ENCODE data around the gene GALM.
A peak's percentile ranks its signal among the peaks of the same experiment; 100 is the strongest.
"Not testable (repeated sequence)": the region's sequence is repeated elsewhere in the genome, so short reads cannot be mapped to it uniquely, and the experiment has no call there.

Gene GALM

DNA sequence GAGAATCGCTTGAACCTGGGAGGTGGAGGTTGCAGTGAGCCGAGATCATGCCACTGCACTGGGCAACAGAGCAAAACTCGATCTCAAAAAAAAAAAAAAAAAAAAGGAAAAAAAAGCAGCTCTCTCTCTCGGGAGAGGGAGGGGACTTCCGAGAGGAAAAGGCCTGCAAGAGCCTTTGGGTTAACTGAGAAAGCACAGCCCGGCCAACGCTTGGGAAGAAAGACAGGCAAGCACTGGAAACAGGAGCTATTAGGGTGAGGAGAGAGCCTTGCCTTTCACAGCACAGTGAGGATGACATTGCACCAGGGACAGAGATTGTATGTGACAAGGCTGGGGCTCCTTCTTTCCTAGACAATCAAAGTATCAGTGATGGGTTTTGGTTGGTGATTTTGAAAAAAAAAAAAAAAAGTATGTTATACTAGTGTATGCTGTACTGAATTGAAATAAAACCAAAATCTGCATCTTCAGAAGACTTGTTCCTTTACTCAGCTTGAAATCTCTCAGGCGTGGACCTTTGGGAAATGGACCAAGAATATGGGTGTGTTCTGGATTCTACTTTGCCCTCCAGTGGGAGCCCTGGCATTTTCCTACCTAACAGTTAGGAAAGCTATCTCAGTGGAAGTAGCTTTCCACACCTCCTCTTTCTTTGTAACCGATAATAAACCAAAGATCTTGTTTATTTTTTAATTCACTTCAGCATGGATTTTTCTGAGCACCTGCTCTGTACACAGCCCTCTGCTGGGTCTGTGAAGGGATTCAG, 68.6 kb downstream of the GALM start:
- Histone ChIP-seq H3K36me3 (ENCODE audit: control insufficient read depth in 2 of 2, insufficient read depth in 1 of 2, low read length in 2 of 2) (peaks cover 12 to 48% of the 10 kb centered on the region in 2 experiments; a peak in 2 of 3 replicates), H3K4me1 (ENCODE audit: control insufficient read depth, insufficient read depth, low read length) (no peaks in the 10 kb centered on the region), H3K4me3 (ENCODE audit: low read depth, low read length) (no peak overlapping the region), H3K27ac (ENCODE audit: extremely low read depth, low read depth, low read length) (no peak overlapping the region), H3K9me3 (ENCODE audit: control insufficient read depth, insufficient read depth, low read depth, low read length) (no peaks in the 10 kb centered on the region)
- POLR2A ChIA-PET: interaction anchor here (0.6 to 4.3 kb wide), 5 partner anchors 17 to 192 kb away, joined by 3 to 31 read pairs (median 9); partner anchors contain the start of gene SRSF7
- 0 out of 2 replicates have a peak, but pooled peaks have one; percentile 21 for TF ChIP-seq ZNF600 (tag by site-specific recombination; IDR thresholded peaks at IDR 0.05)
- TF ChIP-seq, protein P1, sequence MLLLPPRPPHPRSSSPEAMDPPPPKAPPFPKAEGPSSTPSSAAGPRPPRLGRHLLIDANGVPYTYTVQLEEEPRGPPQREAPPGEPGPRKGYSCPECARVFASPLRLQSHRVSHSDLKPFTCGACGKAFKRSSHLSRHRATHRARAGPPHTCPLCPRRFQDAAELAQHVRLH (tag by site-specific recombination; IDR thresholded peaks at IDR 0.05): no peak
- CTCF ChIA-PET: interaction anchor here (0.6 to 2.1 kb wide), 5 partner anchors 8 to 199 kb away, joined by 3 to 9 read pairs (median 3); no protein-coding TSS in a partner anchor

DNA sequence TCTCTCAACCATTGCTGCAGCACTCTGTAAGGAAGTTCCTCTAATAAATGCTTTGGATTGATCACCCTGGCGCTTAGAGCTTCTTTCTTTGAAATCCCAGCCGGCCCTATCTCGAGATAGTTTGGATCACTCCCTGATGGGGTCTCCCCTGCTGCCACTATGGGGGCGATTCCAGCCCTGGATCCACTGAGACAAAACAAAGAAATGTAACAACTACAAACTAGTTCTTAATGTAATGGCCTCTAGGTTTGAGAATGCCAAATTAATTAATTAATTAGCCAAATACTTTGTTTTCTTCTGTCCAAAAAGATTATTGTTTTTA, 70.0 kb downstream of the GALM start:
- peaks cover 16 to 46% of the 10 kb centered on the region in 2 experiments; a peak in 2 of 3 replicates for H3K36me3 ChIP-seq (ENCODE audit: control insufficient read depth in 2 of 2, insufficient read depth in 1 of 2, low read length in 2 of 2)
- no peak overlapping the region for H3K4me3 ChIP-seq (ENCODE audit: low read depth, low read length)
- no peaks in the 10 kb centered on the region for H3K4me1 ChIP-seq (ENCODE audit: control insufficient read depth, insufficient read depth, low read length)
- no peak overlapping the region for H3K27ac ChIP-seq (ENCODE audit: extremely low read depth, low read depth, low read length)
- H3K9me3 ChIP-seq (ENCODE audit: control insufficient read depth, insufficient read depth, low read depth, low read length): no peaks in the 10 kb centered on the region
- TF ChIP-seq SP2 (tag by site-specific recombination; IDR thresholded peaks at IDR 0.05) (no peak), HOXD13 (CRISPR knock-in tag; IDR thresholded peaks at IDR 0.05; ENCODE audit: borderline replicate concordance) (no peak), ZNF211 (tag by site-specific recombination; IDR thresholded peaks at IDR 0.05; ENCODE audit: low read depth) (no peak), ZNF549 (tag by site-specific recombination; IDR thresholded peaks at IDR 0.05) (no peak)
- TF ChIP-seq, protein P2, sequence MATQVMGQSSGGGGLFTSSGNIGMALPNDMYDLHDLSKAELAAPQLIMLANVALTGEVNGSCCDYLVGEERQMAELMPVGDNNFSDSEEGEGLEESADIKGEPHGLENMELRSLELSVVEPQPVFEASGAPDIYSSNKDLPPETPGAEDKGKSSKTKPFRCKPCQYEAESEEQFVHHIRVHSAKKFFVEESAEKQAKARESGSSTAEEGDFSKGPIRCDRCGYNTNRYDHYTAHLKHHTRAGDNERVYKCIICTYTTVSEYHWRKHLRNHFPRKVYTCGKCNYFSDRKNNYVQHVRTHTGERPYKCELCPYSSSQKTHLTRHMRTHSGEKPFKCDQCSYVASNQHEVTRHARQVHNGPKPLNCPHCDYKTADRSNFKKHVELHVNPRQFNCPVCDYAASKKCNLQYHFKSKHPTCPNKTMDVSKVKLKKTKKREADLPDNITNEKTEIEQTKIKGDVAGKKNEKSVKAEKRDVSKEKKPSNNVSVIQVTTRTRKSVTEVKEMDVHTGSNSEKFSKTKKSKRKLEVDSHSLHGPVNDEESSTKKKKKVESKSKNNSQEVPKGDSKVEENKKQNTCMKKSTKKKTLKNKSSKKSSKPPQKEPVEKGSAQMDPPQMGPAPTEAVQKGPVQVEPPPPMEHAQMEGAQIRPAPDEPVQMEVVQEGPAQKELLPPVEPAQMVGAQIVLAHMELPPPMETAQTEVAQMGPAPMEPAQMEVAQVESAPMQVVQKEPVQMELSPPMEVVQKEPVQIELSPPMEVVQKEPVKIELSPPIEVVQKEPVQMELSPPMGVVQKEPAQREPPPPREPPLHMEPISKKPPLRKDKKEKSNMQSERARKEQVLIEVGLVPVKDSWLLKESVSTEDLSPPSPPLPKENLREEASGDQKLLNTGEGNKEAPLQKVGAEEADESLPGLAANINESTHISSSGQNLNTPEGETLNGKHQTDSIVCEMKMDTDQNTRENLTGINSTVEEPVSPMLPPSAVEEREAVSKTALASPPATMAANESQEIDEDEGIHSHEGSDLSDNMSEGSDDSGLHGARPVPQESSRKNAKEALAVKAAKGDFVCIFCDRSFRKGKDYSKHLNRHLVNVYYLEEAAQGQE (tag by site-specific recombination; IDR thresholded peaks at IDR 0.05): no peak
- ChIA-PET CTCF (interaction anchor here (0.6 to 1.5 kb wide), 3 partner anchors 67 to 321 kb away, joined by 3 to 9 read pairs (median 3); no protein-coding TSS in a partner anchor), POLR2A (interaction anchor here (0.7 to 1.0 kb wide), 3 partner anchors 15 to 229 kb away, joined by 4 read pairs; partner anchors contain the start of gene SRSF7)

DNA sequence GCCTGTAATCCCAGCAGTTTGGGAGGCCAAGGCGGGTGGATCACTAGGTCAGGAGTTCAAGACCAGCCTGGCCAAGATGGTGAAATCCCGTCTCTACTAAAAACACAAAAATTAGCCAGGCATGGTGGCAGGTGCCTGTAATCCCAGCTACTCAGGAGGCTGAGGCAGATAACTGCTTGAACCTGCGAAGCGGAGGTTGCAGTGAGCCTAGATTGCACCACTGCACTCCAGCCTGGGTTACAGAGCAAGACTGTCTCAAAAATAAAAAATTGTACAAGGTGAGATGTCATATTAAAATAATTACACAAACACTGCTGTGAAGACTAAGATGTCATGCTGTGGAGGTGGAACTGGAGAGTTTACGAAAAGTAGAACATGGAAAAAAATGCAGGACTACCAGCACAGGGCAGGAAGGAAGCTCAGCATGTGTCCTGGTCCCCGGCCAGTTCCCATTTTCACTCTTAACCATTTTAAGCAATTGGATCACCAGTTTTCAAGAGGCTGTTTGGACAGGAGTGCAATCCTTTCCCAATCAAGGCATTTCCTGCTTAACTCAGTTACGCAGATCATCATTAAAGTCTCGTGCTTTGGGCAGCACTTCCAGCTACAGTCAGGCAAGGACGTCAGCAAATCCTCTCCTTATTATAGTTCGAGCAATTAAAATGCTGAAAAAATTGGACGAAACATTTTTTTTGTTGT, 71.2 kb downstream of the GALM start:
- H3K4me1 ChIP-seq (ENCODE audit: control insufficient read depth, insufficient read depth, low read length); H3K9me3 ChIP-seq (ENCODE audit: control insufficient read depth, insufficient read depth, low read depth, low read length); H3K27ac ChIP-seq (ENCODE audit: extremely low read depth, low read depth, low read length); H3K4me3 ChIP-seq (ENCODE audit: low read depth, low read length): not testable (repeated sequence)
- CTCF ChIA-PET: interaction anchor here (1.5 kb wide), 1 partner anchor 155 kb away, joined by 9 read pairs; no protein-coding TSS in a partner anchor
- peaks cover 27 to 47% of the 10 kb centered on the region in 2 experiments; a peak in 2 of 3 replicates for H3K36me3 ChIP-seq (ENCODE audit: control insufficient read depth in 2 of 2, insufficient read depth in 1 of 2, low read length in 2 of 2)
- TF ChIP-seq TRIM28 (IDR thresholded peaks at IDR 0.05; ENCODE audit: borderline replicate concordance, low read length): peak; percentile 19; the same call in 1 of the 2 replicates
- TF ChIP-seq ZIC2 (tag by site-specific recombination; IDR thresholded peaks at IDR 0.05): peak; percentile 65
- 0 out of 2 replicates have a peak, but pooled peaks have one; percentile 41 for TF ChIP-seq ZFP69B (tag by site-specific recombination; IDR thresholded peaks at IDR 0.05)
- TF ChIP-seq, protein P3, sequence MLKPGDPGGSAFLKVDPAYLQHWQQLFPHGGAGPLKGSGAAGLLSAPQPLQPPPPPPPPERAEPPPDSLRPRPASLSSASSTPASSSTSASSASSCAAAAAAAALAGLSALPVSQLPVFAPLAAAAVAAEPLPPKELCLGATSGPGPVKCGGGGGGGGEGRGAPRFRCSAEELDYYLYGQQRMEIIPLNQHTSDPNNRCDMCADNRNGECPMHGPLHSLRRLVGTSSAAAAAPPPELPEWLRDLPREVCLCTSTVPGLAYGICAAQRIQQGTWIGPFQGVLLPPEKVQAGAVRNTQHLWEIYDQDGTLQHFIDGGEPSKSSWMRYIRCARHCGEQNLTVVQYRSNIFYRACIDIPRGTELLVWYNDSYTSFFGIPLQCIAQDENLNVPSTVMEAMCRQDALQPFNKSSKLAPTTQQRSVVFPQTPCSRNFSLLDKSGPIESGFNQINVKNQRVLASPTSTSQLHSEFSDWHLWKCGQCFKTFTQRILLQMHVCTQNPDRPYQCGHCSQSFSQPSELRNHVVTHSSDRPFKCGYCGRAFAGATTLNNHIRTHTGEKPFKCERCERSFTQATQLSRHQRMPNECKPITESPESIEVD (tag by site-specific recombination; IDR thresholded peaks at IDR 0.05): peak; percentile 65
- TF ChIP-seq, protein P4, sequence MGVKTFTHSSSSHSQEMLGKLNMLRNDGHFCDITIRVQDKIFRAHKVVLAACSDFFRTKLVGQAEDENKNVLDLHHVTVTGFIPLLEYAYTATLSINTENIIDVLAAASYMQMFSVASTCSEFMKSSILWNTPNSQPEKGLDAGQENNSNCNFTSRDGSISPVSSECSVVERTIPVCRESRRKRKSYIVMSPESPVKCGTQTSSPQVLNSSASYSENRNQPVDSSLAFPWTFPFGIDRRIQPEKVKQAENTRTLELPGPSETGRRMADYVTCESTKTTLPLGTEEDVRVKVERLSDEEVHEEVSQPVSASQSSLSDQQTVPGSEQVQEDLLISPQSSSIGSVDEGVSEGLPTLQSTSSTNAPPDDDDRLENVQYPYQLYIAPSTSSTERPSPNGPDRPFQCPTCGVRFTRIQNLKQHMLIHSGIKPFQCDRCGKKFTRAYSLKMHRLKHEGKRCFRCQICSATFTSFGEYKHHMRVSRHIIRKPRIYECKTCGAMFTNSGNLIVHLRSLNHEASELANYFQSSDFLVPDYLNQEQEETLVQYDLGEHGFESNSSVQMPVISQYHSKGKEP (tag by site-specific recombination; IDR thresholded peaks at IDR 0.05): peak; percentile 30; the same call in 1 of the 2 replicates
- TF ChIP-seq OSR2 (tag by site-specific recombination; IDR thresholded peaks at IDR 0.05): peak; percentile 38; the same call in 1 of the 2 replicates
- 0 out of 2 replicates have a peak, but pooled peaks have one; percentile 56 for TF ChIP-seq ZNF558 (tag by site-specific recombination; IDR thresholded peaks at IDR 0.05)
- TF ChIP-seq ZNF660 (tag by site-specific recombination; IDR thresholded peaks at IDR 0.05): 0 out of 2 replicates have a peak, but pooled peaks have one; percentile 57
- TF ChIP-seq, protein P5, sequence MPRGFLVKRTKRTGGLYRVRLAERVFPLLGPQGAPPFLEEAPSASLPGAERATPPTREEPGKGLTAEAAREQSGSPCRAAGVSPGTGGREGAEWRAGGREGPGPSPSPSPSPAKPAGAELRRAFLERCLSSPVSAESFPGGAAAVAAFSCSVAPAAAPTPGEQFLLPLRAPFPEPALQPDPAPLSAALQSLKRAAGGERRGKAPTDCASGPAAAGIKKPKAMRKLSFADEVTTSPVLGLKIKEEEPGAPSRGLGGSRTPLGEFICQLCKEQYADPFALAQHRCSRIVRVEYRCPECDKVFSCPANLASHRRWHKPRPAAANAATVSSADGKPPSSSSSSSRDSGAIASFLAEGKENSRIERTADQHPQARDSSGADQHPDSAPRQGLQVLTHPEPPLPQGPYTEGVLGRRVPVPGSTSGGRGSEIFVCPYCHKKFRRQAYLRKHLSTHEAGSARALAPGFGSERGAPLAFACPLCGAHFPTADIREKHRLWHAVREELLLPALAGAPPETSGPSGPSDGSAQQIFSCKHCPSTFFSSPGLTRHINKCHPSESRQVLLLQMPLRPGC (tag by site-specific recombination; IDR thresholded peaks at IDR 0.05): peak; percentile 54; the same call in 1 of the 2 replicates
- peak; percentile 69; the same call in 1 of the 2 replicates for TF ChIP-seq WT1 (tag by site-specific recombination; IDR thresholded peaks at IDR 0.05)
- POLR2A ChIA-PET: interaction anchor here (1.6 kb wide), 1 partner anchor 14 kb away, joined by 11 read pairs; the partner anchor contains the start of gene SRSF7
